ENCODE data around the gene HSD3B1.
"Not testable (repeated sequence)": the region's sequence is repeated elsewhere in the genome, so short reads cannot be mapped to it uniquely, and the experiment has no call there.

Gene HSD3B1

DNA sequence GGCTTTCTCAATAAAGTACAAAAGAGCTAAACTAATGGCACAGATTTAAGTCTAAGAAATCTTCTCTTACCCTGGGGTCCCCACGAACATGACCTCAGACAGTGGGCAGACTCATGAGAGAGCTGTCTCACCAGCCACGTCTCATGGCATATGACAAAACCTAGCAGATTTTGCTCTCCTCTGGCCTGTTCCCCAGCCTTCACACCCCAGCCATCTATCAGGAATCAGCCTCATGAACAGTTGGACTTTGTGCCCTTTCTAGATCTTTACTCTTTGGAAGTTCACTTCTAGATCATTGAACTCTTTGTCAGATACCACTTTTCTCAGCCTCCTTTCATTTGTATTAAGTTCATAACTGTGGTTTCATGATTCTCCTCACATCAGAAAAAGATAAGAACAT lies 14.2 kb upstream of the HSD3B1 start:
- DNase-seq = no peak

GRCh38 chr1:119504831-119505230 lies 2.2 kb upstream of the HSD3B1 start:
- no peak for DNase-seq

DNA sequence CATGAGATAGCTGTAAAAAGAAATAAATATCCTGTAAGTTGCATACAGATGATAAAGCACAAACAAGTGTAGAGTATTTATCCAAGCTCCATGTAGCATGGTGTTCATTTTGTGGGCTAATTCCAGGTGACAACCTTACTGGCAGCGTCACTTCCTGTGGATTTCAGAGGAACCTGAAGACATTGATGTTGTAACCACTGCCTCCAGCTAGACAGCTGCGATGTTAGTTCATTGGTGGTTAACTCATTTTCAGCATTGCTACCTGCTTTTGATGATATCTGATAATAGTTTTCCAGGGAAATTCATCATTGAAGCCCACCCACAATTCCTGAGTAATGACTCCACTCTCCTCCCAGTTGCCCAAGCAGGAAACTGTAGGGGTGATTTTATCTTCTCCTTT lies 3.0 kb downstream of the HSD3B1 start:
- DNase-seq = no peak

GRCh38 chr1:119515221-119515620 lies 8.2 kb downstream of the HSD3B1 start:
- DNase-seq = no peak

GRCh38 chr1:119516247-119516646 lies 9.2 kb downstream of the HSD3B1 start:
- no peak for DNase-seq

GRCh38 chr1:119516680-119517079 lies 9.7 kb downstream of the HSD3B1 start:
- no peak for DNase-seq

DNA sequence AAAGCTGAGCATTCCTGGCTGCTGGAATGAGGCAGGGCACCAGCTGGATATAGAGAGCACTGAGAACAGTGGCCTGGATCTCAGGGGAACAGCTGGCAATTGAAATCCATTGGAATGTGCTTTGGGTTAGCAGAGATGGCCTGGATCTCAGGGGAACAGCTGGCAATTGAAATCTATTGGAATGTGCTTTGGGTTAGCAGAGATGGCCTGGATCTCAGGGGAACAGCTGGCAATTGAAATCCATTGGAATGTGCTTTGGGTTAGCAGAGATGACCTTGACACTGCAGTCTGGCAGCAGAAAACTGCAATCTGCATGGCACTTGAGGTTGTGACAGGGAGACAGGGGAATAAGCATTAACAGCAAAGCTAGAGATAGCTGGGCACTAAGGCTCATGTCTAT lies 10.7 kb downstream of the HSD3B1 start:
- DNase-seq = not testable (repeated sequence)

DNA sequence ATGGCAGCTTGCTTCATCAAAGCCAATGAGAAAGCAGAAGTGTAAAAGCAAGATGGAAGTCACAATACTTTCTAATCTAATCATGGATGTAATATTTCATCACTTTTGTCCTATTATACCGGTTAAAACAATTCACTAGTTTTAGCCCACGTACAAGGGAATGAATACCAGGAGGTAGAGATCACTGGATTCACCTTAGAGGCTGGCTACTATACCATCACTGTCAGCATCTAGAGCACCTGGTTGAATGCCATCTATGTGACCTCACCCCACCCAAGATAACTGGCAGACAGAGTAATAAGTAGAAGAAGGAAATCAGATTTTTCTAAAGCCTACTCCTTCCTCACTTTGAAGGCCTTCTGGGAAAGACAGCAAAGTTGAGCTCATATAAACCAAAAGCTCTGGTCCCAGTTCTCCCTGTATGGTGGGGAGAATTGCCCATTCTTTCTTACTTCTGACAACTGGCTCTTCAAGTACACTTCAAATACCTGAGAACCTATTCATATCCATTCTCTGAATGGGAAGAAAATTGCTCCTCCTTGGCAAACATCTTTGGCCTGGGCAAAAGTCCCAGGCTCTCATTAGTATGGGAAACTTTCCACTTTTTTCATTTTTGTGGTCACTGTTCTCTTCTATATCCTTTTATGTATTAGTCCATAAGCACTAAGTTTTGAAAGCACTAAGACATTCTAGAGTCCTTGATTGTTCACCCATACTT lies 24.8 kb downstream of the HSD3B1 start:
- DNase-seq = no peak

- no peak for DNase-seq
Observed at GRCh38 chr1:119532324-119532910, 25.4 kb downstream of the HSD3B1 start.

GRCh38 chr1:119535381-119535780 lies 28.4 kb downstream of the HSD3B1 start:
- no peak for DNase-seq

DNA sequence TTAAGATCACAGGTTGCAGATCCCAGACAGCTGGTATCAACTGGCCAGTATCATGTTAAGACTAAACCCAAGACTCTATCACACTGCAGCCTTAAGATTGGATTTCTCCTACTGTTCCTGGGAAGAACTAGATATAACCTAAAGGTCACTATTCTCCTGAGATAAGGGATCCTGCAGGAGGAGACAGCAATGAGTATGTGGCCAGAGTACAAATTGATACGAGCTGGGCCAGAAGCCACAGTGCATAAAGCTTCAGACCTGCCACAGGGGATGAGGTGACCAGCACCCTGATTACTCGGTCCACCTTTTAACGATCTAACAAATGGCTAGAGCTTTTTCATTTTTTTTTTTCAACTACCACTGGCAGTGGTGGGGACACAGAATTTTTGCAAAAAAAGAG lies 31.0 kb downstream of the HSD3B1 start:
- DNase-seq = no peak

DNA sequence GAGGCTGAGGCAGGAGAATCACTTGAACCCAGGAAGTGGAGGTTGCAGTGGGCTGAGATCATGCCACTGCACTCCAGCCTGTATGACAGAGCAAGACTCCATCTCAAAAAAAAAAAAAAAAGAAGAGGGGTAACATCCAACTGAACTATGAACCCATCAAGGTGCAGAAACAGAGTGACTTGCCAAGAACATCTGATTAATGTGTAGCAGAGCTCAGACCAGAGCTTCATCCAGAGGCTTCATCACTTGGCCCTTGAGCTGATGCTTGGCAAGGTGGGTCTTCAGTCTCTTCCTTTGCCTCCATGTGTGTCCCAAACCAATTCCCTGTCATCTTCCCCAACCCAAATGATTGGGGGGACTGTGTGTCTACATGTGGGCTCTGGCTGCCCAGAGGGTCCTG lies 32.6 kb downstream of the HSD3B1 start:
- no peak for DNase-seq

DNA sequence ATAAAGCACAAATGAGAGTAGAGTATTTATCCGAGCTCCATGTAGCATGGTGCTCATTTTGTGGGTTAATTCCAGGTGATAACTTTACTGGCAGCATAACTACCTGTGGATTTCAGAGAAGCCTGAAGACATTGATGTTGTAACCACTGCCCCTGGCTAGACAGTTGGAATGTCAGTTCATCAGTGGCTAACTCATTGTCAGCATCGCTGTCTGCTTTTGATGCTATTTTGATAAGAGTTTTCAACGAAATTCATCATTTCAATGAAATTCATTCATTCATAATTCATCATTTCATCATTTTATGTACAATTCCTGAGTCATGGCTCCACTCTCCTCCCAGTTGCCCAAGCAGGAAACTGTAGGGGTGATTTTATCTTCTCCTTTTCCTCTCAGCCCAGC lies 34.4 kb downstream of the HSD3B1 start:
- no peak for DNase-seq

GRCh38 chr1:119542492-119542946 lies 35.5 kb downstream of the HSD3B1 start:
- DNase-seq = no peak

GRCh38 chr1:119544165-119544762 lies 37.3 kb downstream of the HSD3B1 start:
- DNase-seq = no peak

- DNase-seq = no peak
Observed at GRCh38 chr1:119546641-119547040, 39.6 kb downstream of the HSD3B1 start.

DNA sequence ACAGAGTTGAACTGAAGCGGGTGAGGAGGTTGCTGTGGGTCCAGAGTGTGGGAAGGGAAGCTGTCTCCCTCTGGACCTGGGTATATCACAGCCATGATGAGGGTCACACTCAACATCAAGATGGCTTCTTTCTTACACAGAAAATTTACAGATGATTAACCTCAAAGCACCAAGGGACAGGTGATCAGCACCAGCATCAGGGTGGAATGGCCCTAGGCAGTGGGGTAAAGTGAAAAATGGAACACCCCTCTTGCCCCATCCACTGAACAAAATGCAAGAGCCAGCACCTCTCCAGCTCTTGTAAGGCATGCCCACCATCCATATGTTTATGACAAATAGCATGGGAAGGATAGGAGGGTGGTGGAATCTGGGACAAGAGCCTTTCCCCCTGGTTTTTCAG lies 40.3 kb downstream of the HSD3B1 start:
- no peak for DNase-seq

- no peak for DNase-seq
Observed at GRCh38 chr1:119547805-119548204, 40.8 kb downstream of the HSD3B1 start.

DNA sequence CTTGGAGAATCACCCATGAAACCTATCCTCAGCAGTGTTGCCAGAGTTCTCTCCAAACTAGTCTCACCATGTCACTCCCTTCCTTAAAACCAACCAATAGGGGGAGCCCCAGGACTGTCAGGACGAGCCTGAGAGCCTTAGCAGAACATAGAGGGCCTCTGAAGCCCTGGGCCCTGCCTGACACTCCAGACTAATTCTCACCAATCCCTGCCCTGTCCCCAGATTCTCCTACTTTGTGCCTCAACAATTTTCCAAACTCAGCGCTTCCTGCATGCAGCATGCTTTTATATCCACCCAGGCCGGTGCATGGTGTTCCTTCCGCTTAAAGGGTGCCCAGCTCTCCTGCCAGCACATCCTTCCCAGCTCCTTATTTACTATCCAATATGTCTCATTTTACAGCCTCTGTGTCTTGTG lies 42.7 kb downstream of the HSD3B1 start:
- DNase-seq = peak; percentile 51

GRCh38 chr1:119550381-119550780 lies 43.4 kb downstream of the HSD3B1 start:
- no peak for DNase-seq

DNA sequence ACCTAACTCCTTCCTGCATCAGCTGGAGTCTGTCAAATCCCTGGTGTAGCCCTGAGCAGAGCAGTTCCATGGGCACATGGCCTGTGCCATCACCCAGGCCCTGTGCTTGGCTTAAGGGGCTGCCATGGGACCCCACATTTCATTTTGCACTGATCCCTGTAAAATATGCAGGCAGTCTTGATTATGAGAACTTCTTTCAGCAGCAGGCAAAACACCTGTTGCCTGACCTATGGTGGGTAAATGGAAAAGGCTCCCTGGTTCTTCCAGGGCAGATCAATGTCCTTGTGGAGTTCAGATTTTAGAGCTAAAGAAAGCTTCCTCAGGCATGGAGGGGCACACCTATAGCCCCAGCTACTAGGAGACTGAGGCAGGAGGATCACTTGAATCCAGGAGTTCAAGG lies 44.2 kb downstream of the HSD3B1 start:
- no peak for DNase-seq

DNA sequence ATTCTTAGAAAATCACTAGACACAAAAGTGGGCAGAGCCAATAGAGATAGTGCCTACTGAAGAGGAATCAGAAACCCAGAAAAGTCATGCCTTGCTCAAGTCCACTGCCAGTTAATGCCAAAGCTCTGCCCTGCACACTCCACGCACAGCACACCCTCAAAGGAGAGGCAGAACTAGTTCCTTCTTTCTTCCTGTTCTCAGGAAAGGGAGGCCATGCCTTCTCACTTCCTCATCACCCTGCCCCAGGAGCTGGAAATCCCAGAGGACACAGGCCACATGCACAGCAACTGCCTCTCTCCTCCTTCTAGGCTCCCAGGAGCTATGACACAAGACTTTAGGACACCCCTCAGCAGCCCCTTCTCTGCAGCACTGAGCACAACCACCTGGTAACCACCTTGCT lies 45.6 kb downstream of the HSD3B1 start:
- not testable (repeated sequence) for DNase-seq

DNA sequence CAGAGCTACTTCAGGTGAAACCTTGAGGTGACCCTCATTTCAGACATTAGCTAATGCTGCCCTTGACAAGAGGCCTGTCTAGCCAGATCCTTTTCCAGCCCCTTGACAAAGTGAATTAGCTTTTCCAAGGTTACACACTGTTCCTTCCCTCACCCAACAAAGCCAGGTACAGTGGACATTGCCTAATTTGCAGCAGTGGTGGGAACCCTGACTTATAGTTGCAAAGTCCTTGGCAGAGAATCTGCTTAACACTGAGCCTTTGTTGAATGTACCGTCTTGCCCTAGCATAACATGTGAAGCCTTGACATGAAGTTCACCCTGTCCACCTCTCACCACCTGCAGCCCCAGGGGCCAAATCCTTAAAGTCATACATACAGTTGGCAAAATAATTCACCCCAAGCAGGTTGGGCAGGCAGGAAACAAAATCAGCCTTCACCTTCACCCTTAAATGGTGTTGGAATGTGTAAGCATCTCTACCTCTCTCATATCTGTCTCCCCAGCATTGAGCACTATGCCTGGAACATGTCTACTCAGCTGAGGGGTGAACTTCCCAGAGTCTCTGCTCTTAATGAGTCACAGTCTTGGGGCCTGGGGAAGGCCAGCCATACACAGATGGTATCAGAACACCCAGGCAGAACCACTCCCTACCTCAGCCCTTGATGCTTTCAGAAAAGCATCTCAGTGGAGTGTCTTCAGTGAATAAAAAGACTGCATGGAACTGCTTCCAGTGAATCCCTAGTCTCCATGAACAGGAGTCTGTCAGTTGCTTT lies 46.5 kb downstream of the HSD3B1 start:
- DNase-seq = not testable (repeated sequence)

GRCh38 chr1:119554183-119554582 lies 47.2 kb downstream of the HSD3B1 start:
- peak; percentile 58 for DNase-seq
